ENCODE measurements around the gene PRRC2A.

DNA sequence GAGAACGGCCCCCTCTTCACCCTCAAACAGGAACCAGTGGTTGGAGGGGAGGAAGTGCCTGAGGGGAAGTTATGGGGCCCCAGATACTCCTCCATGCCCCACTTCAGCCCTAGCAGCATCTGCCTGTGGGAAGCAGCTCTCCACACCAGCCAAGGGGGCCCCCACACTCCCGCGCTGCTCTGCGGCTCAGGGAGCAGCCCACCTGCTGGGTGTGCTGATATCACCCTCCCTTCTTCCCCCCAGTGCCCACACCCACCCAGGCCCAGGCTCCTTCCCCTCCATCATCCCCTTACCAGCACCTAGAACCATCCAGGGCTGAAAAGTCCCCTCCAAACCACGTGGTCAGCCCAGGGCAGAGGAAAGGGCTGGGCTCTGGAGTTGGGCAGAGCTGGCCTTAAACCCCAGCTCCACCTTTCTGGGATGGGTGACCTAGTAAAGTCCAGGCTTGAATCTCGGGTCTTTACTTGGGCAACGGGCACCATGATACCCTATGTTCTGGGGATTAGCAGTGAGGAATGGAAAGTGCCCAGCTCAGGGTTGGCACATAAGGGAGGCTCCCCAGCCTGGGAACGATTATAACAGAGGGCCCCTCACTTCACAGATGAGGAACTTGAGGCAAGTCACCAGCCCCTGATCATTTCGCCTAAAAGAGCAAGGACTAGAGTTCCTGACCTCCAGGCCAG is 33.8 kb upstream of the PRRC2A start:
- no peak for TF ChIP-seq POLR2A (IDR thresholded peaks at IDR 0.05)
- TF ChIP-seq CTCF (IDR thresholded peaks at IDR 0.05): no peak

Measured in lower leg skin (tissue), 3 donors.